HG02571 (cell line): Measurements from ENCODE around the gene FBXW11.
"Not testable (repeated sequence)": the region's sequence is repeated elsewhere in the genome, so short reads cannot be mapped to it uniquely, and the experiment has no call there.

Source experiments
- ATAC-seq: cut with Tn5 transposase; IDR thresholded peaks from one replicate; pipeline ENCODE4 v1.9.1; 2021; ENCODE audit warnings: mild to moderate bottlenecking, moderate library complexity; ENCODE audit not compliant: unreplicated experiment

Gene FBXW11

GRCh38 chr5:172020110-172020786 lies 13.8 kb upstream of the FBXW11 start:
- ATAC-seq = not testable (repeated sequence)

- no peak for ATAC-seq
Measured at GRCh38 chr5:172015346-172015745, 8.9 kb upstream of the FBXW11 start.

GRCh38 chr5:172010278-172010677 lies 3.8 kb upstream of the FBXW11 start:
- no peak for ATAC-seq

DNA sequence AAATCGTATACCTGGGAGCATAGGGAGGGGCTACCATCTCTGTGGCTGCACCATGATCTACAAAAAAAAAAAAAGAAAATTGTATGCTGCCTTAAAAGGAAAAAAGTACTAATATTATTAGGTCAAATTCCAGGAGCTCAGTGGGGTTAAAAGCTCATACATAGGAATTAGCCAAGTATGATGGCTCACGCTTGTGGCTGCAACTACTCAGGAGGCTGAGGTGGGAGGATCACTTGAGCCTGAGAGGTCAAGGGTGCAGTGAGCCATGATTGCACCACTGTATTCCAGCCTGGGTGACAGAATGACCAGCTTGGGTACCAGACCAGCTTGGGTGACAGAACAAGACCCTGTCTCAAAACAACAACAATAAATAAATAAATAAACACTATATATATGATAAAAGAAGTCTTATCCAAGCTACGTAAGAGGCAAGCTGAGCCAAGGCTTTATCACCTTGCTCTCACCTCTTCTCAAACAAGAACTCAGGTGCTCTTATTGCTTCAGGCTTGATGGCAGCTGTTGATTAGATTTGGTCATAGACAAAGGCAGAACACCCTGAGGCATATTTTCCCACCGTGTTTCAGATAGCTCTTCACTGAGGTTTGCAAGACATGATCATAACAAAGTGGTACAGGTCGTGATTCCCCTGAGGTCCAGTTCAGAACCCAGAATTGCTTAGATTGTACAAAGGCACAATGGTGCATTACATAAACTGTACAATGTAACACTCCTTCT lies 3.3 kb upstream of the FBXW11 start:
- ATAC-seq = no peak

- ATAC-seq = no peak
Measured at GRCh38 chr5:172008689-172009141, 2.3 kb upstream of the FBXW11 start.

- no peak for ATAC-seq
Measured at GRCh38 chr5:172008111-172008455, 1.6 kb upstream of the FBXW11 start.

- no peak for ATAC-seq
Measured at GRCh38 chr5:172007175-172008110, 1.0 kb upstream of the FBXW11 start.

DNA sequence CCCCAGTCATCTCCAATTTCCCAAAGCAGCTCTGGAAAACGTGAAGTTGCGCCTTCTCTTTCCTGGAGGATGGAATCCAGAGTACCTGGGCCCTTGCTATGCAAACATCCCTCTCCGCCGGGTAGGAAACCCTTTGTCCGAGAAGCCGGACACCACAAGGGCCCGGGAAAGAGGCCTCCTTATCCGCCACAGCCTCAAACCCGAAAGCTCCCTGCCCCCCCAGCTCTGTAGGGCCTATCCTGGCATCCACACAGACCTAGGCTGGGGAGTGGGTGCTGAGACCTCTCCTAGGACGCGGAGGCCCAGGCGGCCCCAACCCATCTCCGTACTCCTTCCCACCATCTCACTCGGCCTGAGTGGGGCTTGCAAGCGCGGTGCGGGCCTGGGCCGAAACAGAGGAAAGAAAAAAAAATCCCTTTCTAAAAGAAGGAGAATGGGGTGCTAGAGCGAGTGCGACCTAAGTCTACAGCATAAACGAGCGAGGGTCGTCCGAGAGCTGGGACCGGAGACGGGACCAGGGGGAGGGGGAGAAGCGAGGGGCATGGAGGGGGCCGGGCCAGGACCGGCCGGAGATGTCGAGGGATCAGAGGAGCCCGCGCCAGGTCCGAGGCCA lies 624 bp downstream of the FBXW11 start:
- ATAC-seq = no peak

GRCh38 chr5:172004824-172005237 lies 1.6 kb downstream of the FBXW11 start:
- ATAC-seq = no peak

DNA sequence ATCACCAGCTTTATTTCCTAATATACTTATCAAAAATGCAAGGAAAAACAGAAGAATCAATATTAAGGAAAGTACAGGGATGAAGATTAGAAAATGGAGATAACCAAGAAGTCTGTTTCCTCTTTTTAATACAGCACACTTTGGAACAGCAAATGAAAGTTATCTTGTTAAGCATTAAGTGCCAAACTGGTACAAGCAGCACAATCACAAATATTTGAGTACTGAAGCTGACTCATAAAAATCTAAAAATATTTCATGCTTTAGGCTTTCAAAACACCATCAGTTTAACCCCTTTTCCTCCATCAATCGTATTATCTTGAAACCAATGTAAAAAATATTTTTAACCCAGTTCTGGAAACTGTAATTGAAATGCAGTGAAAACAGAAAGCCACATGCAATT lies 2.7 kb downstream of the FBXW11 start:
- ATAC-seq = no peak

GRCh38 chr5:172002840-172003512 lies 3.5 kb downstream of the FBXW11 start:
- no peak for ATAC-seq

DNA sequence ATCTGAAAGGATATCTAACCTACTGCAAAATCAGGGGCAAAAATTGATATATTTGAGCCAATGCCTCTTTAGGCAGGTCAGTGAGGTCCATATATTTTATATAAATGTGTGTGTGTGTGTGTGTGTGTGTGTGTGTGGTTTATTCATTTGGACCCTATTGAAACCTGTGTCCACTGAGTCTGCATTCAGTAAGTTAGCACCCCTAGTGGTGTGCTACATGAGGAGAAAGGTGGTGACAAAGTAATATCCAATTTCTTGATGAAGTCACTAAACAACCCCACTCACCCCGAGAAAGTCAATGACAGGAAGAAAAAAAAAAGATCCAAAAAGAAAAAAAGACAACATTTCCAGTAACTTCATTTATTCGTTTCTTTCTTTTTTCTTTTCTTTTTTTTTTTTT lies 4.1 kb downstream of the FBXW11 start:
- ATAC-seq = no peak

DNA sequence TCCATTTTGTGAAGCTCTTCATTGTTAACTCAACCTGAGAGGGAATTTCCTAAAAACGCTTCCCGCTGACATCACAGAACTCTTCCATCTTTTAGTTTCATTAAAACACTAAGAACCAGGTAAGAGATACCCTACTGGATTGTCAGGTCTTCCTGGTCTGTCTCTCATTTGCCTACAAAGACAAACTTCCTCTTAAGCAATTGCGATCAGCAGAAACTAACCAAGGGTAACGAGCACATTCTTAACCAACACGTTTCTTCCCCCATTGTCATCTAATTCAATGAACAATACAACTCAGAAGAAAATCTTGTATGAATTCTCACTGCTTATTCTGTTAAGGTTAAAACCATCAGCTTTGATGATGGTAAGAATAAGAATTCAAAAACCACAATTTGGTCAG lies 6.6 kb downstream of the FBXW11 start:
- no peak for ATAC-seq

GRCh38 chr5:171999100-171999499 lies 7.3 kb downstream of the FBXW11 start:
- ATAC-seq = no peak

DNA sequence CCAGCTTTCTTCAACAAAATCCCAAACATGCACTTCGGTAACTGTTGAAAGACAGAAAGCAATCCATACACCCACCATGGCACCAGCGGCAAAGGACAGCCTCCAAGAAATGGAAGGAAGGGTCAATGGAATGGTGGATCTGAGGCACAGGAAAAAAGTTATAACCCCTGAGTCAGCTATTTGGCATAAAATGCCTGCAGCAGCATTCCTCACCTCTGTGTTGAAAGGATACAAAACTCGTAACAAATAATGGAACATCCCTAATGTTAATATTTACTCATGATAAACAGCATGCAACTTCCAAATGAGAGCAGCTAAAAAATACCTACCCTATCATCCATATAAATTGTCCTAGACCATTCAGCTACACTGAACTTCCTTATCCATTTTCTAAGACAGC lies 9.4 kb downstream of the FBXW11 start:
- no peak for ATAC-seq

DNA sequence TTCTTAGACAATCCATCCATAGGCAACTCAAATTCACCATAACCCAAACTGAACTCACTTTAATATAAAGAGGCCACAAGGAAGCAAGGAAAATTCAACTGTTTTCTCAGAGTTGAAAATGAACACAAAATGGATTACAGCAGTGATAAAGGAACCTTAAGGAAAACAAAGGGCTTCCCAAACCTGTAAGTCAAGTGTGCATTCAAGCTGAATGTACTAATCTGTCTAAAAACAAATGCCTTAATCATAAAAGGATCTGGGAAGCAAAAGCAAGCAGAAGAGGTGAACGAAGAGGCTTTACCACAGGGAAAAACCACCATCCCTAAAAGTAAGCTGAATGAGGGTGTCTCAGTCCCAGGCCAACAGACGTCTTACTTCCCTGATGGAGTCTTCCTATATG lies 13.6 kb downstream of the FBXW11 start:
- ATAC-seq = no peak

DNA sequence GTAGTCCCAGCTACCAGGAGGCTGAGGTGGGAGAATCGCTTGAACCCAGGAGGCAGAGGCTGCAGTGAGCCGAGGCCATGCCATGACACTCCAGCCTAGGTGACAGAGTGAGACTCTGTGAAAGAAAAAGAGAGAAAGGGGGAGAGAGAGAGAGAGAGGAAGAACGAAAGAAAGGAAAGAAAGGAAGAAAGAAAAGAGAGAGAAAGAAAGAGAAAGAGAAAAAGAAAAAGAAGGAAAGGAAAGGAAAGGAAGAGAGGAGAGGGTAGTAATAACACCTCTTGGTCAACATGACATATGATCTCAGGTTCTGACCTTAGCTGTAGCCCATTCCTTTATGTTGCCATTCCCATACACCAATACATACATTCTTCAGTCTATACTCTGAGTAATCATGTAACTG lies 14.1 kb downstream of the FBXW11 start:
- ATAC-seq = no peak

- no peak for ATAC-seq
Measured at GRCh38 chr5:171990713-171991015, 15.8 kb downstream of the FBXW11 start.

DNA sequence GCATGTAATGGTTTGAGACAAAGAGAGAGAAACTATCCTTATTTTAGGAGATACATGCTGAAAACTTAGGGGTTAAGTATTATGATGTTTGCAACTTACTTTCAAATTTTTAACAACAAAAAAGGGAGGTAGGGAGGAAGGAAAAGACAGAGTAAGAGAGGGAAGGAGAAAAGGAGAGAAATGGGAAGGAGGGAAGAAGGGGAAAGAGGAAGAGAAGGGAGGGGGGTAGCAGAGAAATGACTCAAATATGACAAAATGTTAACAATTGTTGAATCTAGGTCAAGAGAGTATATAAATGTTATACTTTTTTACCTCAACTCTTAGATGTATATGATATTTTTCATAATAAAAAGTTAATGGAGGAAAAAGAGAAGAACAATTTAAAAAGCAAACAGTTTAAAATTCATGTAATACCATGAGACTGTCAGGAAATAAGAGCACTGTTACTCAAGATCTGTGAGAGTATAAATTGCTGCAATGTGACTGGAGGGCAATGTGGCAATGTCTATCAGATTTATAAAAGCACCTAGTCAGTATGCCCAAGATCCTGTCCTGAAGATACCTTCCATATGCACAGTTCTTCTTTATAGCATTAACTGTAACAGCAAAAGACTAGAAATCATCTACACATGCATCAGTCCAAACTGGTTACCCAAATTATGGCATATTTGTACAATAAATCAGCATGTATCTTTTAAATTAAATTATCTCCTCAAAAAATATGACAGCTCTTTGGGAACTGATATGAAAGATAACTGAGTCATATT lies 16.3 kb downstream of the FBXW11 start:
- ATAC-seq = no peak

DNA sequence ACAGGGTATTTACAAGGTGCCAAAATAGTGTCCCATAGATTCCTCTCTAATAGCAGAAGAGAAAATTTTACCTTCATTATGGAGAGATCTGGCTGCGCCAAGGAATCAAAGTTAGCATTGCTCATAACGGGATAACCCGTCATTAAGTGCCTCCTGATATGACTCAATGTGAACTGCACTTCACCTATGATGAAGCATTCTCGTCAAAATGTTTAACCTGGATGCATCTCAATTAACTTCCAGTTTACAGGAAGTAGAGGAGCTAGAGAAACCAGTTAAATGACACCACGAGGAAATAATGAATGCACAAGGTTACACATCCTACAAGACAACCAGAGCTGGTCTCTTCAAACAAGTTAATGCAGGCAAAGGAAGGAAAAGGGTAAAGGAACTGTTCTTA lies 17.2 kb downstream of the FBXW11 start:
- ATAC-seq = peak; percentile 53
